Endometrial microvascular endothelial cells (primary cell): ENCODE measurements around the gene CNOT1. TPM values are rescaled to one million over a fixed set of nuclear protein-coding genes. Genes with fewer than 3 reads are reported as not detected.
"Not testable (repeated sequence)": the region's sequence is repeated elsewhere in the genome, so short reads cannot be mapped to it uniquely, and the experiment has no call there.

Experiments used
- in situ Hi-C: cut with HindIII; loops from 2 replicates; pipeline ENCODE4 v1.10.0; 2017; ENCODE audit warnings: low sequenced_read_pairs, low pct_unique_long_range_greater_than_20kb; ENCODE audit errors: inconsistent ontology term
- total RNA-seq: library from RNA; depleted of rRNA; stranded (reverse); fragments of >200 nt; gene quantifications from one replicate; pipeline ENCODE4 v1.2.3, GENCODE V29; 2015; ENCODE audit errors: inconsistent ontology term

CNOT1 gene
- total RNA-seq, 1 donor from 2014 or later, result 98.1 TPM

GRCh38 chr16:58586340-58587030 is 43.1 kb downstream of the CNOT1 start:
- in situ Hi-C loops, result no loop called here

- in situ Hi-C loops, result no loop called here
Observed at GRCh38 chr16:58584831-58585505, 44.7 kb downstream of the CNOT1 start.

GRCh38 chr16:58582971-58583765 is 46.5 kb downstream of the CNOT1 start:
- in situ Hi-C loops, result no loop called here

GRCh38 chr16:58582133-58582532 is 47.5 kb downstream of the CNOT1 start:
- in situ Hi-C loops, result no loop called here

- in situ Hi-C loops, result no loop called here
Observed at GRCh38 chr16:58579587-58579986, 50.0 kb downstream of the CNOT1 start.

- in situ Hi-C loops, result no loop called here
Observed at GRCh38 chr16:58578642-58579041, 51.0 kb downstream of the CNOT1 start.

- in situ Hi-C loops, result no loop called here
Observed at GRCh38 chr16:58577141-58577540, 52.5 kb downstream of the CNOT1 start.

GRCh38 chr16:58574895-58575294 is 54.7 kb downstream of the CNOT1 start:
- in situ Hi-C loops, result no loop called here

- in situ Hi-C loops, result not testable (repeated sequence)
Observed at GRCh38 chr16:58565697-58566096, 63.9 kb downstream of the CNOT1 start.

GRCh38 chr16:58563775-58564174 is 65.9 kb downstream of the CNOT1 start:
- in situ Hi-C loops, result no loop called here

- in situ Hi-C loops, result no loop called here
Observed at GRCh38 chr16:58563235-58563634, 66.4 kb downstream of the CNOT1 start.

GRCh38 chr16:58556678-58557077 is 72.9 kb downstream of the CNOT1 start:
- in situ Hi-C loops, result no loop called here

GRCh38 chr16:58551496-58551895 is 78.1 kb downstream of the CNOT1 start:
- in situ Hi-C loops, result no loop called here

- in situ Hi-C loops, result no loop called here
Observed at GRCh38 chr16:58548378-58548777, 81.2 kb downstream of the CNOT1 start.

GRCh38 chr16:58543685-58544084 is 85.9 kb downstream of the CNOT1 start:
- in situ Hi-C loops, result no loop called here

- in situ Hi-C loops, result no loop called here
Observed at GRCh38 chr16:58542291-58542690, 87.3 kb downstream of the CNOT1 start.

GRCh38 chr16:58541711-58542110 is 87.9 kb downstream of the CNOT1 start:
- in situ Hi-C loops, result no loop called here

- in situ Hi-C loops, result no loop called here
Observed at GRCh38 chr16:58537124-58537906, 92.3 kb downstream of the CNOT1 start.

- in situ Hi-C loops, result no loop called here
Observed at GRCh38 chr16:58536278-58536677, 93.3 kb downstream of the CNOT1 start.
